HepG2 (cell line): ENCODE data around the gene NUTF2.

Experiments
- CBX2 ChIP-seq, 2 experiments: fragments of 200-600 bp in 1 of 2; sonication (generic); formaldehyde crosslinking in 1 of 2; IDR thresholded peaks; 2 replicates each; pipeline versions ENCODE4 v1.7.0 to v1.8.1; 2018 to 2022; ENCODE audit warnings: low read depth in 2 of 2, low read length in 1 of 2, mild to moderate bottlenecking in 1 of 2, missing genetic modification reagents in 1 of 2
- RAD21 ChIP-seq: fragments of 450-650 bp; formaldehyde crosslinking; IDR thresholded peaks from 2 replicates; pipeline ENCODE4 v1.5.0; 2020; ENCODE audit warnings: mild to moderate bottlenecking
- ZFX ChIP-seq: sonication (generic); formaldehyde crosslinking; IDR thresholded peaks from 2 replicates; pipeline ENCODE4 v1.4.0; 2020; ENCODE audit warnings: mild to moderate bottlenecking, low read depth, missing genetic modification reagents, moderate library complexity
- ZNF121 ChIP-seq: sonication (generic); formaldehyde crosslinking; IDR thresholded peaks from 2 replicates; pipeline ENCODE4 v1.5.0; 2020; ENCODE audit warnings: mild to moderate bottlenecking, missing genetic modification reagents
- TF ChIP-seq, protein P1 (sequence below): sonication (generic); formaldehyde crosslinking; IDR thresholded peaks from 2 replicates; pipeline ENCODE4 v1.5.0; 2020; ENCODE audit warnings: mild to moderate bottlenecking, missing genetic modification reagents, moderate library complexity
- TF ChIP-seq, protein P2 (sequence below): sonication (generic); formaldehyde crosslinking; IDR thresholded peaks from 2 replicates; pipeline ENCODE4 v1.4.0; 2020; ENCODE audit warnings: missing genetic modification reagents; ENCODE audit errors: not compliant biosample characterization

DNA sequence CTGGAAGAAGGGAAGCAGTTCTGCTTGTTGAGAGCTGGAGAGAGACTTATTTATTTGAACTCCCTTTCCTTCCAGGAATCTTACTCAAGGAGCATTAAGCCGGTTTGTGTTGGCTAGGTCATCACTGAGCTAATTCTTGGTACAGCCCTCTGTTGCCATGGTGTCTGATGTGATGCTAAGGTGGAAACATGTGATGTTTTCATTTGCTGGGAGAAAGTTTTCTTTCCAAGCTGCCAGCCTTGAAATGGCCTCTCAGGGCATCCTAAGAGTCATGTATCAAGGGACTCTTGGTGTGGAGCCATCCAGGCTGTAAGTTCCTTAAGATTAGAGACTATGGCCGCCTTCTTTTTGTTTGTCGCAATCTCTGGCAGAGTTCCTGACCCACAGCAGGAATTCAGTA is 50.5 kb downstream of the NUTF2 start:
- TF ChIP-seq, protein P1, sequence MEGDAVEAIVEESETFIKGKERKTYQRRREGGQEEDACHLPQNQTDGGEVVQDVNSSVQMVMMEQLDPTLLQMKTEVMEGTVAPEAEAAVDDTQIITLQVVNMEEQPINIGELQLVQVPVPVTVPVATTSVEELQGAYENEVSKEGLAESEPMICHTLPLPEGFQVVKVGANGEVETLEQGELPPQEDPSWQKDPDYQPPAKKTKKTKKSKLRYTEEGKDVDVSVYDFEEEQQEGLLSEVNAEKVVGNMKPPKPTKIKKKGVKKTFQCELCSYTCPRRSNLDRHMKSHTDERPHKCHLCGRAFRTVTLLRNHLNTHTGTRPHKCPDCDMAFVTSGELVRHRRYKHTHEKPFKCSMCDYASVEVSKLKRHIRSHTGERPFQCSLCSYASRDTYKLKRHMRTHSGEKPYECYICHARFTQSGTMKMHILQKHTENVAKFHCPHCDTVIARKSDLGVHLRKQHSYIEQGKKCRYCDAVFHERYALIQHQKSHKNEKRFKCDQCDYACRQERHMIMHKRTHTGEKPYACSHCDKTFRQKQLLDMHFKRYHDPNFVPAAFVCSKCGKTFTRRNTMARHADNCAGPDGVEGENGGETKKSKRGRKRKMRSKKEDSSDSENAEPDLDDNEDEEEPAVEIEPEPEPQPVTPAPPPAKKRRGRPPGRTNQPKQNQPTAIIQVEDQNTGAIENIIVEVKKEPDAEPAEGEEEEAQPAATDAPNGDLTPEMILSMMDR (CRISPR knock-in tag): no peak
- TF ChIP-seq, protein P2, sequence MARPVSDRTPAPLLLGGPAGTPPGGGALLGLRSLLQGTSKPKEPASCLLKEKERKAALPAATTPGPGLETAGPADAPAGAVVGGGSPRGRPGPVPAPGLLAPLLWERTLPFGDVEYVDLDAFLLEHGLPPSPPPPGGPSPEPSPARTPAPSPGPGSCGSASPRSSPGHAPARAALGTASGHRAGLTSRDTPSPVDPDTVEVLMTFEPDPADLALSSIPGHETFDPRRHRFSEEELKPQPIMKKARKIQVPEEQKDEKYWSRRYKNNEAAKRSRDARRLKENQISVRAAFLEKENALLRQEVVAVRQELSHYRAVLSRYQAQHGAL (CRISPR knock-in tag): no peak
- TF ChIP-seq CBX2 (IDR thresholded peaks at IDR 0.05; ENCODE audit: low read depth, low read length): no peak
- no peak for TF ChIP-seq CBX2 (CRISPR knock-in tag; IDR thresholded peaks at IDR 0.05; ENCODE audit: low read depth)
- TF ChIP-seq ZNF121 (CRISPR knock-in tag): no peak
- no peak for TF ChIP-seq RAD21 (CRISPR knock-in tag)
- no peak for TF ChIP-seq ZFX
